Right renal cortex interstitium (tissue), 3 donors: ENCODE data around the gene CYP26B1. TPM values are rescaled to one million over a fixed set of nuclear protein-coding genes. Genes with fewer than 3 reads are reported as not detected.

ENCODE experiments used
- DNase-seq, 3 donors: peaks; one replicate each; pipeline ENCODE4 v3.0.0-alpha.2; 2013; ENCODE audit warnings: low read depth in 3 of 3, low spot score in 2 of 3
- polyA plus RNA-seq, 3 donors: library from polyadenylated mRNA; unstranded; fragments of 120-200 nt; gene quantifications; one replicate each; pipeline ENCODE4 v1.2.1, GENCODE V29; 2013; ENCODE audit not compliant: insufficient read length in 3 of 3

The CYP26B1 gene
- polyA plus RNA-seq, 3 donors: 12.6 to 16.8 (median 13.0) TPM

DNA sequence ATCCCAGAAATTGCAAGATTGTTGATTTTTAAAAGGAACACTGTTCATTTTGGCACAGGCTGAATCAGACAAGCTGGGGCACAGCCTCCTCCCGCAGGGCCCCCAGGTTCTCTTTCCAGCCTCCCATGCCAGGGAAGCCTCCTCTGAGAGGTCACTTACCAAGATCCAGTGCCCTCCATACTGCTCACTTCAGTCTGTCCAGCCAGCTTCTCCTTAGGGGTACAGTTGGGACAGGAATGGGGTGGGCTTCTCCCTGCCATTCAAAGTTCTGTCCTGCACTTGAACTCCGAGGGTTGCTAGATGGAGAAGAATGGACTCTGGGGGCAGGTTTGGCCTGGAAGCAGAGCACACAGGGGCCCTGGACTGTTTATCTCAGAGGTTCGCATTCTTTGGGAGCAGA lies 7.5 kb upstream of the CYP26B1 start:
- DNase-seq: no peak

DNA sequence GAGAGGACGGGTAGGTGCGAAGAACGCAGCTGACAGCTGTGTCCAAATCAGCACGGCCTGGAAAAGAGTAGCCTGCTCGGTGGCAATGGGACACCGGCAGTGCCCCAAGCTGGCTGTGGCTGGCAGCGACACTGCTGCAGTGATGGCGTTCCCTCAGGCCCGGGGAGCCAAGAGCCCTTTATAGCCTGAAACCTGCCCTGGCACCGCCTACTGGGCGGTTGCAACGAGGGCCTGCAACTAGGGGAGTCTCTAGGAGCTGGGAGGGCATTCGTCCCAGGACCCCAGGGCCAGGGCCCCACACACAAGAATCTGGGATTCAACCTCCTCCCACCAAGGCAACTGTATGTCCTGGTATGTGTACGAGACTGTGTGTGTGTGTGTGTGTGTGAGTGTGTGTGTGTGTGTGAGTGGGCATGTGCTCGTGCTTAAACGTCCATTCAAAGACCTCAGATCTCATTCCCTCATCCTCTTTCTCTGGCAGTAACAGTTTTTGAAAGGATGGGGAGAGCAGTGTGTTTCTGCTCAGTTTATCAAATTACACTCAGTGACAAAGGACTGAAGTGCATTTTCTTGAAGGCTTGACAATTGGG lies 6.8 kb upstream of the CYP26B1 start:
- DNase-seq: no peak

DNA sequence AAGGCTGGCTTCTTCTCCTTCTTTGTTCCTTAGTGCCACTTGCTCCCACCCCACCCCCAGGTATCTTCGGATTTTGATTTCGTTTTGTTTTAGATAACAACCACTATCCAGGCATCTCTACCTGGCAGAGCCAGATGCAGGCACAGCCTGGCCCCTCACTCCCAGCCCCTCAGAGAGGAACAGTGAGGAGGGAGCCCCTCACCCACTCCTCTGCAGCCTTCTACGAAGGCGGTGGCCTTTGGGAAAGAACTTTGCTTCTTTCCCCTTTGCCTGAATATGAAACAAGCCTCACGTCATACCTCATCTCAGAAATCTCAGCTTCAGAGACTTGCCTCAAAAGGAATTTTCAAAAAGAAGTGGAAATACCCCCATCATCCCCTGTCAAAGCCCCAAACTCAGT lies 6.3 kb upstream of the CYP26B1 start:
- no peak for DNase-seq

DNA sequence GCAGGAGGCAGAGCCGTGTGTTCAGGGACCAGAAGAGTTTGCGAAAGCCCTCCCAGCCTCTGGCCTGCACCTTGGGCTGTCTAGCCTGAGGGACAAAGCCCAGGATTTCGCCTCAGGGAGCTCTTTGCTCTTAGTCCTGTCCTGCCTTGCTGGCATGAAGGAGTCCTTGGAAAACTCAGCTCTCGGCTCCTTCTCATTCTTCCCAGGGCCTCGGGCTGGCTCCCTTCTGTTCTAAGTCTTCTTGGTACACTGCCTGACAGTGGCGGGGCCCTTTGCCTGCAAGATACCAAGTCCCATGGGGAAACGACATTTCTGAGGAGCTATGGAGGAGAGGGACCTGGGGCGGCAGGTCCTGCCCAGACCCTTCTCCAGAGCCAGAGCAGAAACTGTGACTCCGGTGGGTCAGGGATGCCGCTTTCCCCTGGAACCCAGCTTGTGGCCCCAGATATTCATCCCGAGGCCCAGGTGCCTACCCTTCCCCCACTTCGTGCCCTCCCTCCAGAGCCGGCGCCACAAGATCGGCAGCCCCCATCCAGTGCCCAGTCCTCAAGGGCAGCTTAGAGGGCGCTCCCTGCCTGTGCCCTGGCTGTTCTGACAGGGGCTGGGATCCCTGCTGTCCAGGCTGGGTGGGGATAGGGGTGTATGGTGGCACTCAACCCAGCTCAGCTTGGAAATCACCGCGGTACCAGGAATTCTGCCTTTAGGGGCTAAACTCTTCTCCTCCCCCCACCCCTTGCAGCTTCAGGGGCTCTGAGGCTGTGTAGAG lies 5.5 kb upstream of the CYP26B1 start:
- DNase-seq: no peak

DNA sequence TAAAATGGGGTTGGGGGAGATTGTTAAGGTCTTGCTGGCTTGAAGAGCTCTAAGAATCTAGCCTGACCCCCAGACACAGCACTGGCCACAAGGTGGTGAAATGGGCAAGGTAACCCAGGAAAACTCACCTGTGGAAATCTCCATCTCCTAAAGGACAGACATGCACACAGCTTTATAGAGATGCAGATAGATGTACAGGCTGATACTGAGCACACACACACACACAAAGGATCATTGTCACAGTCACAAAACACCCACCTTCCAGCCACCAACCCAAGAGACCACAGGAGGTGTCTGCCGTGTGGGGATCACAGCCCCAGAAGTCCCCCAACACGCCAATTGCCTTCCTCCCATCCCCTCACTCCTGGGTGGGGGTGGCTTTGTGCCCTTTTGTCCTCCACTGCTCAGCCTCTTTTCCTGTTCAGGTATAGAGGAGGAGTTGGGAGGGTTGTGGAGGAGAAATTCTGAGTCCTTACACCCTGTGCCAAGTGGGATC lies 3.2 kb upstream of the CYP26B1 start:
- no peak for DNase-seq

DNA sequence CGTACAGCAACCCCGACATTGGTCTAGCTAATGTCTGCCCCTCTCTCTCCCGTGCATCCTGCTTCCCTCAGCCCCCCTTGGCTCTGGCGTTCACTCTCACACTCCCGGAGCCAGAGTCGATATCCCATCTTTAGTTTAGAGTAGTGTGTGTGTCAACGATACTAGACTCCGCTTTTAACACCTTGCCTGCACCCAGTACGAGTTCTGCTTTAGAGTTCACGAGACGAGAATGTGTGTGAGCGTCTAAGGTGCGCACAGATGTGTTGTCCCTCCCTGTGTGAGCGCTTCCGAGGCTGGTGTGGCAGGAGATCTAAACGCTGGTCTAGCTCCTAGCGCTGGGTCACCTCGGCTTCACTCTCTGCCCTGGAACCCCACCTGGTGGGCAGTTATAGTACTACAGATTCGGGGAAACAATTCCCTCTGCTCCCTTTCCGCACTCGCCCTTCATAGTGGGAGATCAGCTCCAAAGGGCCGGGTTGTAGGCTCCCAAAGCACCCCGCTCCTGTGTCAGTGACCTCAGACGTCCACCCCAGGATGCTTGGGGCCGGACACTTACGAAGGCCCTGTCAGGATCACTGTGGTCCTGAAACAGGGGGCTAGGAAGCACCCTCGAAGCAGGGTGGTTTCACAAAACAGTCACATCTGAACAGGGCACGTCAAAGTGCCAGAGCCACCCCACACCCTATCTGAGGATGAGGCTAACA lies 2.6 kb upstream of the CYP26B1 start:
- peak; percentile 71 to 78 (median 72) for DNase-seq

DNA sequence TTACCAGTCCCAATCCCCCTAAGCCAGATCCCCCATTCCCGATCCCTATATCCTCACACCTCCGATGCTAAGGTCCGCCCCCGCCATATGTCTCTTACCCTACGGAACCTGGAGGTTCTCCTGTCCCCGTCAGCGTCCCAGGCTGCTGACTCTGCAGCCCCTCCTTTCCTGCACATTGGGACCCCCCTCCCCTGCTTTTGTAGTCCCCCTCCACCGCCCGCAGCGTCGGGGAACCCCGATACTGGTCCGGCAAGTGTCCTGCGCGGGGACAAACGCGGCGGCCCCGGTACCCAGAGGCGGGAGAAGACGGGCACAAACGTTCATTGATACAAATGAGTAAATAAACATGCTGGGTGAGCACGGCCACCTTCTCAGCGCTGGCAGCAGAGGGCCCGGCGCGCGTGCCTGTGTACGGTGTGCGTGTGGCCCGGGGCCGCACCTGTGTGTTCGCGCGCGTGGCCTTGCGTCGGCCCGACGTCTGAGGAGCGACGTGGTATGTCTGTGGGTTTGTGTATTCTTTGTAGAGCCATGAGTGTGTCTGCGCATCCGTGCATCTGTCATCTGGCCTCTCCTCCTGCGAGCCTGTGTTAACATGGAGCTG lies 2.0 kb upstream of the CYP26B1 start:
- no peak for DNase-seq

DNA sequence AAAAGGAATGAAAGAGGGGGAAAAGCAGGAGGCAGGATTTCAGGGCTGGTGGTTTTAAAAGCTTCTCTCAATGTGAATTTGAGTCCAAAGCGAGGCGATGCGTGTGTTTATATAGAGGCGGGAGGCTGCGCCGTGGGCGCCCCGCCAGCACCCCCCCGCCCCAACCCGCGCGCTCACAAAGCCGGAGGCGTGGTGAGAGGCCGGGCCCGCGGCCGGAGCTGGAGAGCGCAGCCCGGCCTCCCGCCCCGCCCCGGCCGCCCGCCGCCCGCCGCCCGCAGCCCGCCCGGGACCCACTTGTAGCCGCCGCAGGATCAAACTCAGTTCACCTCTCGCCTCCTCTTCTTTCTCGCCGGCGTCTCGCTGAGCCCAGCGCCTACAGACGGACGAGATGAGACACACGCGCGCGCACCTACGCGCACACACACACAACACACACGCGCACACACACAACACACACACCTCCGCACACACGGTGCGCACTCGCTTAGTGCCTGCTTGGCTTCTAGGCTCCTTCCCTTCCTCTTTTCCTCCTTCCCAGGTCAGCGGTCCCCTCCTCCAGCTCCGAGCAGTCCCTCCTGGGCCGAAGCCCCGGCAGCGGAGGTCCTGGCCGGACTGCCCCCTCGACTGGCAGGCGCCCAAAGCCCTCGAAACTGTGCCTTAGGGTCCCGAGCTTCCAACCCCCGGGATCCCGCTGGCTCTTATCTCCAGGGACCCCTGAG lies 1.3 kb upstream of the CYP26B1 start:
- no peak for DNase-seq

DNA sequence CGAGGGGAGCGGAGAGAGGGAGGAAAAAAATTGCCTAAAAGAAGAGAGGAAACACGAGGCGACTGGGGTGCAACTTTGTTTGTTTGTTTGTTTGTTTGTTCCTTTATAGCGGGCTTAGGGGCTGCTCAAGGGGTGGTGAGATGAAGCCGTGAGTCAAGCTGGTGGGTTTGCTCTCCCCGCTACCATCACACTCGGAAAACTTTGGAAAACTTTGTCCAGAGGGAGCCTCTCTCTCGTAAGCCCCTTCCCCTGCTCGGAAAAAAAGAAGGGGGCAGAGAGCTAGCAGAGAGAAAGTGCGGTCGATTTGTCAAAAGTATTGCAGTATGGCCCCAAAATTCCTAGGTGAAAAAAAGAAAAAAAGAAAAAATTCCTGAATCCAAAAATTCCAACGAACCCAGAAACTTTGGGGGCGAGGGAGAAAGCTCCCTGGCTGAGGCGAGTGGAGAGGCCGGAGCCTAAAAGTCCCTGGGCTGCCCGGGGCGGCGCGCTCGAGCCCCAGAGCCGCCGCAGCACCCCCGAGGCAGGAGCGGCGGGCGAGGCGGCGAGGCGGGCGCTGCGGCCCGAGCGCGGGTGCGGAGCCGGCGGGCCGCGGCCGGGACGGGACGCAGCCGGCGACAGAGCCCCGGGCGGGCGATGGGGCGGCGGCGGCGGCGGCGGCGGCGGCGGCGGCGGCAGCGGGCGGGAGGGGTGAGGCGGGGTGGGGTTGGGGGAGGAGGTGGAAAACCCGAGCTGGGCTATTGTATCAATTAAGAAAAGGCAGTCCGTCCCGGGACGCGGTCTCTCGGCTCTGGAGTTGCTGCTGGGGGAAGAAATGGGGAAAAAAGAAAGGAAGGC lies 558 bp upstream of the CYP26B1 start:
- no peak for DNase-seq

DNA sequence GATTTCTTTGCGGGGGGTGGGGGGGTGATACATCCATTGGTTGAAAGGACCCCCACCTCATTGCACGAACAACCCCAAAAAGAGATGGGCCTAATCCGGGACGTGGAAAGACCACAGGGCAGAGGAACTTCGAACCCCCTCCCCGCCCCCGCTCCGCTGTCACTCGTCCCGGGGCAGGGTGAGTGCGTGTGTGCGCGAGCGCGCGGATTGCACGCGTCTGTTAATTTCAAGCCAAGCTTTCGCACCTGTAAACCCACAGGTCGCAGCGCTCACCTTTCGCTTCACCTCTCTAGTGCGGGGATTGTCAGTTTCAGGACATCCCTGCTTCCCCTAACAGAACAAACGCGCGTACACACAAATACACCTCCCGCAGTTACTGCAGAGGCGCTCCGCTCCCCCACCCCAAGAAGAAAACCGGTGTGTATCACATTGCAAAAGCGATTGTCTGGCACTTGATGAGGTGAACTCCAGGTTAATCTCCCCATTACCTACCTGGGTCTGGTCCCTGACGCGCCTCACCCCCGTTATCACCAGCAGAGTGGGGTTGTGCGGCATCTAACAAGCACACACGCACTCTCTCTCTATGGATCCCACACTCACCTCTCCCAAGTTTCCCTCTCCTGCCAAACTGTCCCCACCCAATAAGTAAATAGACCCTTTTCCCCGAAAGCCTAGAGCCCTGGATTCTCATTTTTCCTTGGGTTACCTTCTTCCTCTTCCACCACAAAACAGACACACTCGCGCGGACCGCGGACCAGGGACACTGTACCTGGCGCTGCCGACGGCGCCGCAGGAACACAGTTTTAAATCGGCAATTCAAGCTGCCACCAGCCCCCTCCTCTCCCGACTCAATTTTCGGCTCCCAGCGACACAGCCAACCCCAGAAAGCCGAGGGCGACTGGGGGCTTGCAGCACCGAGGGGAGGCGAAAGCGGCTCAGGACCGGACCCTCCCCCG lies 1.0 kb downstream of the CYP26B1 start:
- no peak for DNase-seq

DNA sequence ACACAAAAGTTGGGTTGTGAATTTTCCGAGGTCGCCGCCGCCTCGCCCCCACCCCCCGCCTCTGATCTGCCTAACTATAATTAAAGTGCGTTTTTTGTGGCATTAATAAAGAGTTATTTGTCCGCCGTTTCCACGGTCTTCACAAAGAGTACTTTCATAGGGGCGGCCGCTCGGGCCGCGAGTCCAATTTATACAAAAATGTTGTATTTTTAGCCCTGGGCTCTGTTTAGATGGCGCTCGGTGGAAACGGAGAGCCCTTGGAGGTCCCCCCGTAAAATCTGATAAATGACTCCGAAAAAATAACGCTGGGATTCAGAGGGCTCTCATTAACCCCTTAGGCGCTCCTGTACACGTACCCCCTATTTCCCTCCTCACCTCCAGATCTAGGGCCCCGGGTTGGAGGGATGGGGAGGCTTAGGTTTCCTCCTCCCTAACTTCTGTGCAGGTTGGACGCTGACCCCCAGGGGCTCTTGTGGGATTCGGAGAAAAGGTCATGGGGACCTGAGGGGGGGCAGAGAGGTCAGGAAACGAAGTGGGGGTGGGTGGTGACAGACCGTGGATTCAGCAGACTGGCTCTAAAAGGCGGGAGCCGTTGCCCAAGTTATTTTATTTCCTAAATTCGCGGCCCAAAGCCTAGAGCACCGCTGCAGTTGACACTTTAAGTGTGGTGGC lies 1.9 kb downstream of the CYP26B1 start:
- no peak for DNase-seq

DNA sequence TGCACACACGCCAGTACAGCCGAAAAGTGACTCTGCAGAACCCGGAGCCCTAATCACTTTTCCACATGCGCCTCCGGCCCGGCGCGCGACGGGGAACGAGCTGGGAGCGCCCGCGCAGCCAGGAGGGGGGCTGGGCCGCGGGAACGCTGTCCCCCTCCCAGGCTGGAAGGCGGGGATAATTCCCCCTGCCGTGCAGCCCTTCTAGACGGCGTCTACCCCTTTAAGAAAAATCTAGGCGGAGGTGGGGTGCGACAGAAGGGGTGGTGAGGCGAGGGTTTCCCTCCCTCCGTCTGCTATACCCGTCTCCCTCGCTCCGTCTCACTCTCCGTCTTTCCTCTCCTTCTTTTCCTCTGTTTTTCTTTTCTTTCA lies 2.4 kb downstream of the CYP26B1 start:
- DNase-seq: no peak

DNA sequence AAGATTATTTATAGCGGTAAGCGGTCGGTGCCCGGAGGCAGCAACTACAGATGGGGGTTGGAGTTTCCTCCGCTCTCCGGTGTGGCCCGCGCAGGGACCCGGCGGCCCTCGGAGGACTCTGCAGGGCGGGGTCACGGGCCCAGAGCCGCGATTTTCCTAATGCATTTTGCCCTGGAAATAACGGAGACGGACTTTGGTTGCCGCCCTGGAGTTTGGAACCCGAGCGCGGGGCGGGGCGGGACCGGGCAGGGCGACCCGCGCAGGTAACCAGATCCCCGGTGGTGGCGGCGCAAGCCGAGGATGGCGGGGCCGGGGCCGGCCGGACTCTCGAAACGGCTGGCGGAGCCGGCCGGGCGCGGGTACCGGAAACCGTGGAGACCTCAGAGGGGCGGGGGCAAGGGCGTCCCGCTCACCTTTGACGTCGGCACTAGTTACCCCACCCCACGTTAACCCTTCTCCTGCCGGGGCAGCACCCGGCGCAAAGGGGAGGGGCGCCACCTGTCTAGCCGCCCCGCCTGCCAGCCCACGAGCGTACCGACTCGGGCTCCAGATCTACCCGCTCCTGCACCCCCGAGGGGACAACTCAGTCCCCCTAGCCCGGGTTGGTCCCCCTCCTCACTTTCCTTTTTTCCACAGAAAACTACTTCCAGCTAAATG lies 2.9 kb downstream of the CYP26B1 start:
- DNase-seq: no peak

DNA sequence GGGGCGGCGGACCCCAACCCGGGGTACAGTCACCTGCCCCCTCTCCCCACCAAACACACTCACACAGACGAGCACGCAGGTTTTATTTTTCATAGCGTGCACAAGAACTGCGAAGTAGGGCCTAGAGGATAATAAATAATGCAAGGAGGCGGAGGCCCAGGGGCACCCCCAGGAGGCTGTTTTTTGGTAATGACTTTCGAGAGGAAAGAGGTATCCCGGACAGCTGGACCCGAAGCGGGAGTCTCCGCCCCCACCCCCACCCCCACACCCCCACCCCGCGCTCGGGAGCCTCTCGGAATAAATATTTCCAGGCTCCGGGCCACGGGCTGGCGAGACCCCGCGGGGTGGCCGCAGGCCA lies 3.4 kb downstream of the CYP26B1 start:
- DNase-seq: no peak

DNA sequence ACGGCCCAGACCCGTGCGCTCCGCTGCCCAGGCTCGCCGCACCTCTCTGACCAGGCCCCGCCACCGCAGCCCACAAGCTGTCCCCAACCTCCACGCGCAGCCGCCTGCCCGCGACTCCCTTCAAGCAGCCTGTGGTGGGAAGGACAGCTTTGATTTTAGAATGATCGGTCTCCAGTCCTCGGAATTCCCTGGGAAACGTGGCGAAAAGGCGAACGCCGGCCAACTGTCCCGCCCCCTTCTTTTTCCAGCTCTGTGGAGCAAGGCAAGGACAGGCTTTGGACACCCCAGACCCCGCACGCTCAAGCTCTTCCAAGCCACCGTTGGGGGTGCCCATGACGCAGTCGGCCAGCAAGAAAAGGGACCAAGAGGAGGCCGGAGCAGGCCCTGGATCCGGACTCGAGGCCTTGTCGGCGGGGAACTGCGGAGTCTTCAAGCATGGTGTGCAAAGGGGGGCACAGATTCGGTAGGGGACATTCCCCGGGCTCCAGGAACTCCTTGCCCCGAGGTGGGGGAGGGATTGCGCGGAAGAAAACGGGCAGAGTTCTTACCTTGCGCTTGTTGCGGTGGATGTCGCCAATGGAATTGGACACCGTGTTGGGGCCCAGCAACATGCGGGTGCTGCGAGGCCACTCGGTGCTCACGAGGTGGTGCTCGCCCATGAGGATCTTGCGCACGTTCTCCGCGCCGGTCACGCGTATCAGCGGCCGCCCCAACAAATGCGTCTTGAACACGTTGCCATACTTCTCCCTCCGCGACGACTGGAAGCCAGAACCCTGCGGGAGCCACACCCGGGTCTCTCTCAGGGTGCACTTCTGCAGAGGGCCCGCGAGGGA lies 4.0 kb downstream of the CYP26B1 start:
- no peak for DNase-seq

DNA sequence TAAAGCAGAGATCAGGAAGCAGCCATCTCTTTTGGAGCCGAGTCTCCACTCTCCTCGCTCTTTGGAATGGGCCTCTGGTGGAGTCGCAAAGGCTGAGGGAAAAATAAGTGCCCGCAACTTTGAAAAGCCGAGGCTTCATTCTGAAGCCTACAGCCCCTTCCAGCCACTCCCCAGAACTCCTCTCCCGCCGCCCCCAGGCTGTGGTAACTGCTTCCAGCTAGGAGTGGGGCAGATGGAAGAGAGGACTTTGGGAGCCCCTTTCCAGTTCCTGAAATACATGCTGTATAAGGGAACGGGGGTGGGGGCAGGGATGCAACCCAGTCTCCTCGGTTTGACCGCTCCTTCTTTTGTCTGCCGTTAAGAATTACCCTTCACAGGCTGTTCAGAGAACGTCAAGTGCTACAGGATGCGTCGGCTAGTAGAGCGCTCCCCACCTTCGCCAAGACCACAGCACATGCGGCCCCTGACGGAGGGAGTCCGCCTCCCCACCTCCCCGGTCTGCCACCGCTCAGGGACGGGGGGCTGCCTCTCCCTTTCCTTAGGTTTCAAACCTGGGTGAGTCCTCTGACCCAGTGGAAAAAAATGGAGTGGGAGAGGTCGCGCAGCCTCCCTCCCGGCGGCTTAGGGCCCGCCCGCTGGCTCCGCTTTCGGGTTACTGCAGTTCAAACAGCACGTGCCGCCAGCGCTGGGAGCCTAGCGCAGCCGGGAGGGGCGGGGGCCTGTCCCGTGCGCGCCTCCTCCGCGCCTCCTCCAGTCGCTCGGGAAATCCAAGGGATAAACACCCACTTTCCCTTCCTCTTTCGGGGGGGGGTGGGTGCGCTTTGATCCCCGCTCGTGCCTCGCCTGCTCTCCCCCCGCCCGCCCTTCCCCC lies 4.9 kb downstream of the CYP26B1 start:
- DNase-seq: no peak
